Testis (tissue), 2 donors: Measurements from ENCODE around the gene ELMOD2.

ENCODE experiments used
- POLR2A ChIP-seq: fragments of 450-650 bp; IDR thresholded peaks from one replicate; pipeline ENCODE4 v1.6.1; 2017; ENCODE audit warnings: antibody characterized with exemption, mild to moderate bottlenecking, moderate library complexity
- TF ChIP-seq, protein P1 (sequence below), 3 experiments: fragments of 450-650 bp in 2 of 3; fragments of 200-600 bp in 1 of 3; sonication (generic) in 1 of 3; IDR thresholded peaks; one replicate each; pipeline ENCODE4 v1.5.1; 2016 to 2019; ENCODE audit warnings: antibody characterized with exemption in 3 of 3, mild to moderate bottlenecking in 2 of 3, moderate library complexity in 1 of 3

DNA sequence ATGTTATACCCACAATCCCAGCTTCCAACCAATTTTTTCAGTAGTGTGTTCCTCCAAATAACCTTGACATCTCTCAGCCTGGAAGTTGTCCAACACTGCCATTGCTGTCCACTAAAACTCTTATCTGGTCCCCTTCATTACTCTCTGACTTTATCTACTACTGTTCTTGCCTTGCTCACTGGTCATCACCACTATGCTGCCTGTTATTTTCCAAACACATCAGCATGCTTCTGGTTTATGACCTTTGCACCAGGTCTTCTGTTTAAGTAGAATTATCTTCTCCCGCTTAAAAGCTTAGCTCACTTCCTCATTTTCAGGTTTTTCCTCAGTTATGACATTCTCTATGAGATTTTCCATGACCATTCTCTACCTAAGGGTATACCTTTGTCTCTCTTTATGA is 5.5 kb downstream of the ELMOD2 start:
- TF ChIP-seq, protein P1, sequence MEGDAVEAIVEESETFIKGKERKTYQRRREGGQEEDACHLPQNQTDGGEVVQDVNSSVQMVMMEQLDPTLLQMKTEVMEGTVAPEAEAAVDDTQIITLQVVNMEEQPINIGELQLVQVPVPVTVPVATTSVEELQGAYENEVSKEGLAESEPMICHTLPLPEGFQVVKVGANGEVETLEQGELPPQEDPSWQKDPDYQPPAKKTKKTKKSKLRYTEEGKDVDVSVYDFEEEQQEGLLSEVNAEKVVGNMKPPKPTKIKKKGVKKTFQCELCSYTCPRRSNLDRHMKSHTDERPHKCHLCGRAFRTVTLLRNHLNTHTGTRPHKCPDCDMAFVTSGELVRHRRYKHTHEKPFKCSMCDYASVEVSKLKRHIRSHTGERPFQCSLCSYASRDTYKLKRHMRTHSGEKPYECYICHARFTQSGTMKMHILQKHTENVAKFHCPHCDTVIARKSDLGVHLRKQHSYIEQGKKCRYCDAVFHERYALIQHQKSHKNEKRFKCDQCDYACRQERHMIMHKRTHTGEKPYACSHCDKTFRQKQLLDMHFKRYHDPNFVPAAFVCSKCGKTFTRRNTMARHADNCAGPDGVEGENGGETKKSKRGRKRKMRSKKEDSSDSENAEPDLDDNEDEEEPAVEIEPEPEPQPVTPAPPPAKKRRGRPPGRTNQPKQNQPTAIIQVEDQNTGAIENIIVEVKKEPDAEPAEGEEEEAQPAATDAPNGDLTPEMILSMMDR (IDR thresholded peaks at IDR 0.05) = no peak
- no peak for TF ChIP-seq POLR2A
